Left ventricle myocardium superior (tissue), 1 donor: ENCODE results near the gene XPC. TPM values are rescaled to one million over a fixed set of nuclear protein-coding genes. Genes with fewer than 3 reads are reported as not detected.
A peak's percentile ranks its signal among the peaks of the same experiment; 100 is the strongest.

Experiments
- ATAC-seq: fragments of 200-7000 bp; cut with Tn5 transposase; one replicate; pipeline ENCODE4 v1.9.1; 2020; ENCODE audit warnings: mild to moderate bottlenecking, moderate library complexity
- DNase-seq: peaks from one replicate; pipeline ENCODE4 v3.0.0-alpha.2; 2020
- intact Hi-C: fragments of 100-400 bp; cut with micrococcal nuclease; formaldehyde crosslinking; loops from one replicate; pipeline ENCODE4 v1.11.0; 2022
- total RNA-seq: library from RNA; stranded (reverse); fragmentation: NEBNext Ultra II Directional; extraction: Animal tissue kit (Norgen Biotek cat#: 25700); gene quantifications from one replicate; pipeline ENCODE4 v1.2.1, GENCODE V29; 2021
- donor health status: DM: no; HTN: yes; CAD: no; lungs with severe emphysema.

Gene XPC
- total RNA-seq, 1 donor from 2014 or later = 7.9 TPM

DNA sequence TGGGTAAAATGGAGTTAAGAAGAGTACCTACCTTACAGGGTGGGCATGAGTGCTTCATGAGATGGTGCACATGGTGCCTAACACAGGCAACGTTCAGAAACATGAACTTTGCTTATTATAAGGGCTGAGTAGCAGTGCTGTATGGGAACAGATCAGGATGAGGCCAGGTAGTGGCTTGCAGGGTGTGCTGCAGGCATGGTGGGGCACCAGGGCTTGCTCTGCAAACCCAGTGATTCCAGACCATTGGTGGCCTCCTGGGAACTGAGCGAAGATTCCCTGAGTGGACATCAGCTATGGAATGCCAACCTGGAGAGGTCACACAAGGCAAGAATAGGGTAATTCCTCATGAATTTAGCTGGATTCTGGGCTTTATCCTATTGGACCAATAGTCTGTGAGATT is 37.7 kb downstream of the XPC start:
- no peak for DNase-seq
- intact Hi-C loops = no loop called here
- ATAC-seq = no peak

DNA sequence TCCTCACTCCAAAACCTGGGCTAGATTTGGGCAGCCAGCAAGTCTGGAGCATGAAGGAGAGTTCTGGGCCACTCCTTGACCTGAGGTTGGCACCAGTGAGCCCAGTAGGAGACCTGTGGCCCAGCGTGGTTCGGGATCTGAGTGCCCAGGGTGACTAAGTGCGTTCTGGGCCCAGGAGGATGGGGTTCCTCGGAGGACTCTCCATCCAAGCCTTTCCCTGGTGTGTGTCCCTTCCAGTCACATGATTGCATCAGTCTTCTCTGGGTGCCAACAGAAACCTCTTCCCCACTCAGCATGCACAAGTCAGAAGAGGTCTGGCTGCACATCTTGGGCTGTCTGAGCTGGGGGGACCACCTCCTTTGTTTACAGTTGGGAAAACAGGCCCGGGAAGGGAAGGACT is 38.6 kb downstream of the XPC start:
- ATAC-seq (no peak), DNase-seq (no peak)

DNA sequence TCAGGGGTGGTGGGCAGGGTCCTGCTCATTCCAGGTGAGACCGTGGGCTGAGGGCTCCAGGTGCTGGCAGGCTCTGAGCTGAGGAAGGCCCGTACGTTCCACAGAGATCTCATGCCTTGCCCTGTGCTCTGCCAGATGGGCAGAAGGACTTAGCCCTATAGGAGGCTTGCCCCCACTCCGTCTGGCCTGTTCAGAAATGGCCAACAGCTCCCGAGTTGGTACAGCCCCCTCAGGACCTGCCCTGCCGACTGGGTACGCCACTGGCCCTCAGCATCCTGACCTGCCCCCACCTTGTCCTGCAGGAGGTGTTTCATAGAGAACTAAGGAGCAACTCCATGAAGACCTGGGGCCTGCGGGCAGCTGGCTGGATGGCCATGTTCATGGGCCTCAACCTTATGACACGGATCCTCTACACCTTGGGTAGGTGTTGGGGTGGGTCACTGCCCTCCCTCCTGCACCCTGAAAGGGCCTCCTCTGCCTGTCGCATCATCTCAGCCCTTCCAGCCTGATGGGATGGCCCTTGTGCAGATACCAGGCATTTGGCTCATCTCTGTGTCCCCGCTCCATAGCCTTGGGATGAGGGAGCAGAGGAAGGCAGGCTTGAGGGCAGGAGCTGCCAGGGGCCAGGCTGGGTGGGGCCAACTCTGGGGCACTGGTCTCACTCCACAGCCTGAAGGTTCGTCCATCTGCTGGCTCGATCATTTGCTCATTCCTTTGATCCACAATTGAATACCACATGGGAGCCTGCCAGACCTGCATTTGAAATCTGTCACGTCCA is 39.3 kb downstream of the XPC start:
- DNase-seq (no peak), ATAC-seq (no peak)
- intact Hi-C loops = no loop called here

More for the DNA sequence above, 38.6 kb downstream of the XPC start:
- intact Hi-C loops = no loop called here

DNA sequence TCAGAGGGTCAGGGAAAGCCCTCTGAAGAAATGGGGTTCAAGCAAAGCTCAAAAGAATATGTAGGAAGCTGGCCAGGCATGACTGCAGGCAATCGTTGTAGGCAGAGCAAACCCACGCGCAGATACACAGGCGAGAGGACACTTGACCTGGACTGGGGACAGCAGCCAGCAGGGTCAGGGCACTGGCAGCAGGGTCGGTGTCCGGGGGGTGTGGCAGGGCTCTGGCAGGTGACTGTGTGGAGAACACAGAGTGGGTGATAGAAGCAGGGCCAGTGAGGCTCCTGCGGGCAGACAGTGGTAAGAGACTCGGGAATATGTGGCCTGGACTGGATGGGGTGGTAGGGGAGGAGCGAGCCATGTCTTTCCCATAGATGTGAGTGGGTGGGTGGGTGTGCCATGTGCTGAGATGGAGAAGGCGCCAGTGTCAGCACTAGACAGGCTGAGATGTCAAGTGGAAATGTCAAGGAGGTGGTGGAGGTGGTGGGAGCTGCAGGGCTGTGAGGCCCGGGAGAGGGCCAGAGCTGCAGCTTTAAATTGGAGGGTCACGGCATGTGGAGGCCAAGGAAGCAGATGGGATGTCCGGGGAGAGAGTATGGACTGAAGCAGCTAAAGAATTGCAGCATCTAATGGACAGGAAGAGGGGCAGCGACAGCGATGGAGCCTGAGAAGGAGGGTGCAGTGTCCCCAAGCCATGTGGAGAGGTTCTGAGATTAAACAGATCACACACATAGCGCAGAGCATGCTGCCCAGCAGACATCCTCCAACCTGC is 40.1 kb downstream of the XPC start:
- ATAC-seq (no peak), DNase-seq (no peak)
- intact Hi-C loops = no loop called here

DNA sequence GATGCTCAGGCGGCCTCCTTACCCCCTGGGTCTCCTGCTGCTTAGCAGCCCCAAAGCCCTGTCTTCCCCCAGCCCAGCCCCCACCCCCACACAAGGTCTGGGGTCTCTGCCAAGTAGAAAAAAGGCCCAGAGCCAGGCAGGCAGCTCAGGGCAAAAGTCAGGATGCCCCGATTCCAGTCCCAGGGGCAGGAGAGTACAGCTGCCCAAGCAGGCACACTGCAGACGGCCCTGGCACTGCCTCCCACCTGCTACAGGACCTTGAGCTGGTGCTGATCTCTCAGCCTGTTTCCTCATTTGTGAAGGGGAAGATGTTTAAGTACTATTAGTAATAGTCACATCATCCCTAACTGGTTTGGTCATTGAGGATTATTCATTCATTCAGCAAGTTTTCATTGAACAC is 41.0 kb downstream of the XPC start:
- DNase-seq (no peak), ATAC-seq (peak; percentile 1)
- intact Hi-C loops = no loop called here

DNA sequence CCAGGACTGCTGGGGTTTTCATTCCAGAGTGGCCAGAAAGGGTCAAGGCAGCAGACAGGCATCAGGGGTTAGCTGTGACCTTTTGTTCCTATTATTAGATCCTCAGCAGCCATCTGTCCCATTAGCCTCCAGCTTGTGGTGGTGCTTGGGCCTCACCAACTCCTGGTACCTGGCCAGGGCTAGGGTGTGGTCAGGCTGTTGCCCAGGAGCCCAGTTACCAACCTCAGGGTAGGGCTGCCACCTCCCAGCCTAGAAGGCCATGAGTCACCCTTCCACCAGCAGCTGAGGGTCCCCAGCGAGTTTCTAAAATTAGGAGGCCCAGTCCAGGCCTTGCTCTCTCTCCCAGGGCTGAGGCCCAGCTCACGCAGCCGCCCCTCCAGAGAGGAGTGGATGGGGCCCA is 41.4 kb downstream of the XPC start:
- DNase-seq = no peak
- intact Hi-C loops = no loop called here

DNA sequence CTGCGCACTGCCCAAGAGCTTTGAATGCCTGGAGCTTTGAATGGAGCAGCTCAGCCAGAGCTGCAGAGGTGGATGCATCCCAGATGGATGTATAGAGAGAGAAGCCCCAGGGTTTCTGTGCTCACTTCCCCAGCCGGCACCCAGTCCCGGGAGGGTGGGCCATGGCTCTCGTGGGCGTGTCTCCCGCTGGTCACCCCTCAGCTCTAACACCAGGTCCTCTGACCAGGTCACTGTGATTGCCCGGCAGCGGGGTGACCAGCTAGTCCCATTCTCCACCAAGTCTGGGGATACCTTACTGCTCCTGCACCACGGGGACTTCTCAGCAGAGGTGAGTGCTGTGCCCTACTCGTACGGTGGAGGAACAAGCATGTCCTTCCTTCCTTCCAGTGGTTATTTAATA is 42.8 kb downstream of the XPC start:
- DNase-seq (no peak), ATAC-seq (no peak)
- intact Hi-C loops = no loop called here

More for the DNA sequence above, 41.4 kb downstream of the XPC start:
- peak; percentile 59 for ATAC-seq

DNA sequence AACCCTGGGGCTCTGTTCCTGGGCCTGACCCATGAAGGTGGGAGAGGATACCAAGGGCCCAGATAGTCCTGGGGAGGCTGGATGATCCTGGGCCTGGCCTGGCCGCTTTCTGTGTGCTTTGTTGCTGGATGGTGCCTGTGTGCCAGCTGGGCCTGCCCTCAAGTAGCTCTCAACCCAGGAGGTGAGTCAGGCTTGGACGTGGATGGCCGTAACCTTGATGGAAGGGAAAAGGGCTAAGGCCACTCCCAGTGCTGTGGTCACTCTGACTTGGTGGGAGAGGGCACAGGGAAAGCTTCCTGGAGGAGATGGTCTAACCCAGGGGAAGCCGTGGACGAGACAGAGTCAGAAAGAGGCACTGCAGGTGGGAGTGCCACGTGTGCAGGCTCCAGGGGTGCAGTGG is 44.1 kb downstream of the XPC start:
- ATAC-seq = no peak
- no peak for DNase-seq
- intact Hi-C loops = no loop called here

DNA sequence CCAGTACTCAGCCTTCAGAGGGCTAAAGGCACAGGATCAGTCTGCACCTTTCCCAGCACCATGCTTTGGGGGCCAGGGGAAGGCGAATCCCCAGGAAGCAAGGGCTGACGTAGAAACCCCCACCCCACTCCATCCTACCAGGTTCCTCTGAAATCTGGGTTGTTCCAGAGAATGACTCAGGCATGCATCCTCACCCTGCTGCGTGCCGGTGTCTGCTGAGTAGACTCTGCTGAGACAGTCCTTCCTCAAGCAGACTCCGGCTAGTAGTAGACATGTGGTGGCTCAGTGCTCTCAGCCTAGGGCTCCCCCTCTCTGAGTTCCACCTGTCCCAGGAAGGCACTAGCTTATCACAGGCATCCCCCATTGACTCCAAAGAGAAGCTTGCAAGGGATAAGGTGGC is 44.5 kb downstream of the XPC start:
- no peak for DNase-seq
- ATAC-seq = no peak
- intact Hi-C loops = no loop called here

DNA sequence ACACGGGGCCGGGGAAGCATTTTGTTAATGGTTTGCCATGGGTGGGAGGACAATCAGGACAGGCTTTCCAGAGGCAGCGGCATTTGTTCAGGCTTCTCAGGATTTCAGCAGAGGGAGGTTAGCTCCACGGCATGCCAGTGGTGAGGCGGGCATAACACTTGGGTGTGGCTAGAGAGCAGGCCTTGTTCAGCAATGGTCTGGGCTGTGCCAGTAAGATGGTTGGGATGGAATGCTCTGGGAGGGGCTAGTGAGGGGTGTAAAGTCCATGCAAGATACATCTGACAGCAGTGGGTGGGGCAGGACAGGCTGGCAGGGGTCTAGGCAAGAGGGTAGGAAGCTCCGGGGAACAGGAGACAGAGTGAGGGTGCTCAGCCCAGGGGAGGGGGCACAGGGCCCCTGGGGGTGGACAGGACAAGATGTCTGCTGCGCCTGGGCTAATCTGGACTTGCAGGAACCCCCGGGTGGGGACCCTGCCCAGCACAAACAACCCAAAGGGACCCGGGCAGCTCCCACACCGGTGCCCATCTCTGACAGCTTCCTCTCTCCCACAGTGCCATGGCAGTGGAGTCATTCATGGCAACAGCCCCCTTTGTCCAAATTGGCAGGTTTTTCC is 45.1 kb downstream of the XPC start:
- intact Hi-C loops = no loop called here
- DNase-seq = no peak

DNA sequence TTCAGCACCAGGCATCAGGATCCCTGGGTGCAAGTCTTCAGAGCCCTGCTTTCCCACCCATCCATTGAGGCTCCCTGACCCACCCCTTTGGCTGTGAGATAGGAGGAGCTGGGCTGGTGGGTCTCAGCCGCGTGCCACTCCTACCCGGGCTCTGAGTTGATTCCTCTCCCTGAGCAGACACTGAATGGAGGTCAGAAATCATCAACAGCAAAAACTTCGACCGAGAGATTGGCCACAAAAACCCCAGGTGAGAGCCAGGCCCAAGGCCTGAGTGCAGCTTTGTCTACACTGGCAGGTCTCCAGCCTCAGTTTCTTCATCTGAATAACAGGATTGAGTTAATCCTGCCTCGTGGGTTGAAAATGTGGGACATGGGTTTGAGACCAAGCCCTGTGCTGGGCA is 45.7 kb downstream of the XPC start:
- DNase-seq = no peak
- intact Hi-C loops = no loop called here
- ATAC-seq = no peak

More for the DNA sequence above, 45.1 kb downstream of the XPC start:
- ATAC-seq = no peak

DNA sequence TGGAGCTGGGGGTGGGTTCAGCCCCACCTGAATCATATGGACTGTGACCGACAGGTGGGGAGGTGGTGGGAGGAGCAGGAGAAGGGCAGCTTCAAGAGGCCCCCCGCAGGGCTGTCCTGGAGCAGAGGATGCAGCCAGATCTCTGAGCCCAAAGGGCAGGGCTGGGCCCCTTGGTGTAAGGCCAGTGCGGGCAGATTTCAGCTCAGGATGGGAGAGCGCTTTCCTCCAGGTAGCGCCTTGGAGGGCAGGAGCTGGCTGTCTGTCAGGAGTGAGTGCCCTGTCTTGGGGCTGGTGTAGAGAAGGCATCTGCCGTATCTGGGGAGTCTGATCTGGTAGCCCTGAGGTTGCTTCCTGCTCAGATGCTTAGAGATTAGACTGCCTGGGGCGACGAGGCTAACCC is 46.3 kb downstream of the XPC start:
- intact Hi-C loops = no loop called here
- DNase-seq (no peak), ATAC-seq (no peak)

DNA sequence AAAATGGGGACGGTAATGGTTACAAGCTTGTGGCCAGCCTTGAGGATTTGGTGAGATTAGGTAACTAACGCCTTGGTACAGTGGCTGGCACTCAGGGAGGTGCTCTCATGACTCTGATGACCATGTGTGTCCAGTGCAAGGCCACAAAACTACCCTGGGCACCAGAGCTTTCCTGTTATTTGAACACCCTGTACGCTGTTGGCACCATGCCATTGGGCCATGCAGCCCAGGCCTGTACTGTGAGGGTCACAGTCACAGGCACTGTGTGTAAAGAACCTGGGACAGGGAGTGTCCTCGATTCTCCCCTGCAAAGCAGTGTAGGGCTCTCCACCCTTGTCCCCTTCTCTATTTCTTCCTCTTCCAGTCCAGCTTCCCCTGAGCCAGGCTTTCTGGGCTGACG is 47.3 kb downstream of the XPC start:
- intact Hi-C loops = no loop called here
- ATAC-seq (no peak), DNase-seq (no peak)

DNA sequence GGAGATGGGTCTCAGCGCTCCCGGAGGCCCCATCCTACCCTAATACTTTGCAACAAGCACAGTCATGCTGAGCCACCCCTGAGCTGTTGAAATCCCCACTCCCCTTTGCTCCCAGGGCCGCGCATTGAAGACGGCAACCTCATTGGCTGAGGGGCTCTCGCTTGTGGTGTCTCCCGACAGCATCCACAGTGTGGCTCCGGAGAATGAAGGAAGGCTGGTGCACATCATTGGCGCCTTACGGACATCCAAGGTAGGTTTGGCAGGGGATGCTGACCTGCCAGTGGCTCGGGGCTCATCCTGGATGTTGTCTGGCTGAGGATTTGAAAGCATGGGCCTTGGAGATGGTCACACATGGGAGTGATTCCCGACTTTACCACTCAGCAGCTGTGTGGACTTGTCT is 47.7 kb downstream of the XPC start:
- ATAC-seq = no peak
- intact Hi-C loops = no loop called here
- no peak for DNase-seq

DNA sequence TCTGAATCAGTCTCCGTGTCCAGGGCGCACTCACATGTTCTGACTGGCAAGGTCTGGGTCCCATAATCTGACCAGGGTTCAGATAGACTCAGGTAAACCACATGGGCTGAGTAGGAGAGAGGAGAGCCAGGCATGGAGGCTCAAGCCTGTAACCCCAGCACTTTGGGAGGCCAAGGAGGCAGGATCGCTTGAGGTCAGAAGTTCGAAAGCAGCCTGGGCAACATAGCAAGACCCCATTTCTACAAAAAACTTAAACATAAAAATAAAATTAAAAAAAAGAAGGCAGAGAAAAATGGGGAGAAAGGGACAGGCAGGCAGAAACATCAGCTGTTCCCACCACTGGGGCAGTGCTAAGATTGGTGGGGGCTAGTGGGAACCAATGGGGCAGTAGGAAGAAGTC is 48.2 kb downstream of the XPC start:
- intact Hi-C loops = no loop called here
- no peak for ATAC-seq

DNA sequence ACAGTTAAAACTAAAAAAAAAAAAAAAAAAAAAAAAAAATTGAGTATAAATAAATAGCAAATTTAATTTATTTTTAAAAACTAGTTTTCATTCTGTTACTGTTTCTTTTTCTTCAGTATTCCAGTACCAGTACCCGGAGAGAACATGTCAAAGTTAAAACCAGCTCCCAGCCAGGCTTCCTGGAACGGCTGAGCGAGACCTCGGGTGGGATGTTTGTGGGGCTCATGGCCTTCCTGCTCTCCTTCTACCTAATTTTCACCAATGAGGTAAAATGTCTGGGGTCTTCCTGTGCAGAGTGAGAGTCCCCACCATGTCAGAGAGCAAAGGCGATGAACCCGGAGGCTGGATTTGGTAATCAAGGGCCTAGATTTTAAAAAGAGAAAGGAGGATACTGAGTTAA is 49.1 kb downstream of the XPC start:
- ATAC-seq (no peak), DNase-seq (no peak)
- intact Hi-C loops = no loop called here

More for the DNA sequence above, 48.2 kb downstream of the XPC start:
- no peak for DNase-seq

DNA sequence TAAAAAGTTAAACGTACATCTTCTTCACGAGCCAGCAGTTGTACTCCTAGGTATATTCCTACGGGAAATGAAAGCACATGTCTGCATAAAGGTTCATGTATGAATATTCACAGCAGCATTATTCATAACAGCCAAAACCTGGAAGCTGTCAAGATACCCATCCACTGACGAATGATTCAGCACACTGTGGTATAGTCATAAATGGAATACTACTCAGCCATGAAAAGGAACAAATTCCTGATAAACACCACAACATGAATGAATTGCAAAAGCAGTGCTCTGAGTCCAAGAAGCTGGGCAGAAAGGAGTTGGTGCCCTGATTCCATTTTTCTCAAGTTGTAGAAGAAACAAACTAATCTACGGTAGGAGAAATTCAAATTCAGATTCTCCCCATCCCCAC is 49.7 kb downstream of the XPC start:
- ATAC-seq (no peak), DNase-seq (no peak)
- intact Hi-C loops = no loop called here

DNA sequence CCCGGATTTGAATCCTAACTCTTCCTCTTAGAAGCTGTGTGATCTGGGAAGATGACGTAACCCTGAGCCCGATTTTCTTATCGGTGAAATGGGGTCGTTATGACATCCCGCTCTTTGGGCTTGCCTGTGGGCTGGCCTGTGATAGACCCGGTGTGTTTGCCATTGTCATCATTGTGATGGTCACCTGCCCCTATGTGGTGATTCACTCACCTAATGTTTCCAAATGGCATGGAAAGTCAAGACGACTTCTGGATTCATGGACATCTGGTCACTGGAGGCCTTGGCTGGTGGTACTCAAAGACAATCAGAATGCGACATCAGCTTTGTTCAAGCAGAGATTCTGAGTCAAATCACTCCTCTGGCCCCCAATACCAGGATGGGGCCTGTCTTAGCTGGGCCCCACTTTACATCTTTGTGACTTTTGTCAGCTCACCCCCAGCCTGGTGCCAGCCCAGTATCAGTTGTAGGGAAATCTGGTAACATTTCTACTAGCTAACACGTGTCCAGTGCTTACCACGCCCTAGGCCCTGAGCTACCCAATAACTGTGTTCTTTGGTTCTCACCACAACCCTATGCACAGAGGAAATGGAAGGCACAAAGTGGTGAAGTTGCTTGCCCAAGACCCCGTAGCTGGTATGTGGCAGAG is 50.8 kb downstream of the XPC start:
- no peak for DNase-seq
- intact Hi-C loops = no loop called here
- no peak for ATAC-seq

DNA sequence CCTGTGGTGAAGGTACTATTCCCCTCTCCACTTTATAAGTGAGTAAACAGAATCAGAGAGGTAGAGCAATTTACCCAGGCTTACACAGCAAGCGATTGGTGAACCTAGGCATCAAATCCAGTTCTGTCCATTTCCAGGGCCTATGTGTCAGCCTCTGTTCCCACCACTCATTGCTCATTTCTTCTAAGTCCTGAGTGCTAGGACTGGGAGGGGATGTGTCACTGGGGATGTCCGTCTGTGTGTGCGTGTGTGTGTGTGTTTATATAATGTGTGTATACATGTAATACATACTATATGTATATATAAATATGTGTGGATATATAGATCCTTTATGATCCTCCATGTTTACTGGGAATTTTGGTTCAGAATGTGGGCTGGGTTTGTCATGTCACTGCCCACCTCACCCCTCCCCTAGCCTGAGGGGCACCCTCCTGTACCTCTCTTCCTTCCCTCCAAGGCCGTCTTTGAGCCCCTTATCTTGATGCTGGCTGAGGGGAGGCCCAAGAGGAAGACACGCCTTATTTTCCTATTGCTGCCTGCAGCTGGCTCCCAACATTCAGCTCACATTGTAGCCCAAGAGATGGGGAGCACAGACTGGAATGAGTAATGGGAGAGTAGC is 51.4 kb downstream of the XPC start:
- no peak for ATAC-seq
- no peak for DNase-seq
- intact Hi-C loops = no loop called here
